Adrenal gland (tissue), 5 donors: Measurements from ENCODE around the gene DOLPP1.

Source experiments
- POLR2A ChIP-seq, 2 donors: fragments of 450-650 bp; IDR thresholded peaks; one replicate each; pipeline ENCODE4 v1.6.1; 2017; ENCODE audit warnings: antibody characterized with exemption in 2 of 2, mild to moderate bottlenecking in 2 of 2, moderate library complexity in 1 of 2
- TF ChIP-seq, protein P1 (sequence below), 6 experiments: fragments of 450-650 bp in 4 of 6; fragments of 200-600 bp in 2 of 6; sonication (generic) in 1 of 6; IDR thresholded peaks; 1 replicate in 5 of 6; 2 replicates in 1 of 6; pipeline versions ENCODE4 v1.5.1 to v1.8.0; 2016 to 2021; ENCODE audit warnings: antibody characterized with exemption in 6 of 6, mild to moderate bottlenecking in 2 of 6, moderate library complexity in 1 of 6
- donor health status: DM: no; HTN: no; CAD: no.

DNA sequence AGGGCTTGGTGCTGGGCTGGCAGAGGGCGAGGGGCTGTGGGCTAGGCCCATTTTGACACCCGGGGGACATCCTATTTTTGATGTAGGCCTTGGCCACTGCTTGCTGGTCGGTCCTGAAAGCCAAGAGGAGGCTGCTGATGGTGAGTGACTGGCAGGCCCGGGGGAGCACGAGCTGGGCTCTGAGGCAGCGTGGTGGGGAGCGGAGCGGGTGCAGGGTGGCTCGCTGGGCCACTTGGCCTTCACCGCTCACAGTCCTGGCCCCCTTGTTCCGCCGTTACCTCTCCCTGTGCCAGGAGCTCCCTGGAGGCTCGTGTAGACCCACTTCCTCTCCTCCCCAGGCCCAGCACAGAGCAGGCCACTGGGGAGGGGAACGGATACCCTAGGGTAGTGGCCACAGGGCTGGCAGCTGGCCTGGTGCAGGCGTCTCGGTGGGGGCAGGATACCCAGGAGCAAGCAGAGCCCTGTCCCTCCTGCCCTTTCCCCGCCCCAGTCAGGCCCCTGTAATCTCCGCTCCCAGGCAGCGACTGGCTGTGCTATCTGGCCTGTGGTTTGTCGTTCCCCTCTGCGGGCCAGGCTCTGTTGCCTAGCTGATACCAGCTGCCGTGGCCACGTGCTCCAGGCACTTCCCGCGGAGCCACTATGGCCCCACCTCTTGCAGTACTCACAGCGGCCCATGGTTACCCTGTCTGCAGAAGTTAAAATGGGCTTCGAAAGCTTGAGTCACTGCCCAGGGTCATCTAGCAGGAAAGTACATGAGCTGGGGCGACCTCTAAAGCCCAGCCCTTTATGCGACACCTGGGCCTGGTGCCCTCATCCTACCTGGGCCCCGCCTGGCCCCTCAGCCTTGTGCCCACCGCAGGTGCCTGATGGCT is 11.7 kb upstream of the DOLPP1 start:
- peak in 1 of 2 donors; percentile 87 for TF ChIP-seq POLR2A (IDR thresholded peaks at IDR 0.05)
- TF ChIP-seq, protein P1, sequence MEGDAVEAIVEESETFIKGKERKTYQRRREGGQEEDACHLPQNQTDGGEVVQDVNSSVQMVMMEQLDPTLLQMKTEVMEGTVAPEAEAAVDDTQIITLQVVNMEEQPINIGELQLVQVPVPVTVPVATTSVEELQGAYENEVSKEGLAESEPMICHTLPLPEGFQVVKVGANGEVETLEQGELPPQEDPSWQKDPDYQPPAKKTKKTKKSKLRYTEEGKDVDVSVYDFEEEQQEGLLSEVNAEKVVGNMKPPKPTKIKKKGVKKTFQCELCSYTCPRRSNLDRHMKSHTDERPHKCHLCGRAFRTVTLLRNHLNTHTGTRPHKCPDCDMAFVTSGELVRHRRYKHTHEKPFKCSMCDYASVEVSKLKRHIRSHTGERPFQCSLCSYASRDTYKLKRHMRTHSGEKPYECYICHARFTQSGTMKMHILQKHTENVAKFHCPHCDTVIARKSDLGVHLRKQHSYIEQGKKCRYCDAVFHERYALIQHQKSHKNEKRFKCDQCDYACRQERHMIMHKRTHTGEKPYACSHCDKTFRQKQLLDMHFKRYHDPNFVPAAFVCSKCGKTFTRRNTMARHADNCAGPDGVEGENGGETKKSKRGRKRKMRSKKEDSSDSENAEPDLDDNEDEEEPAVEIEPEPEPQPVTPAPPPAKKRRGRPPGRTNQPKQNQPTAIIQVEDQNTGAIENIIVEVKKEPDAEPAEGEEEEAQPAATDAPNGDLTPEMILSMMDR (IDR thresholded peaks at IDR 0.05), result peak in 4 of 6 experiments; percentile 30 to 45 (median 36)
